GM18508 (cell line): ENCODE results near the gene RASIP1.
"Not testable (repeated sequence)": the region's sequence is repeated elsewhere in the genome, so short reads cannot be mapped to it uniquely, and the experiment has no call there.

Experiments
- ATAC-seq: cut with Tn5 transposase; IDR thresholded peaks from one replicate; pipeline ENCODE4 v1.9.1; 2021; ENCODE audit warnings: moderate number of reproducible peaks; ENCODE audit not compliant: insufficient read depth, unreplicated experiment

Gene RASIP1

DNA sequence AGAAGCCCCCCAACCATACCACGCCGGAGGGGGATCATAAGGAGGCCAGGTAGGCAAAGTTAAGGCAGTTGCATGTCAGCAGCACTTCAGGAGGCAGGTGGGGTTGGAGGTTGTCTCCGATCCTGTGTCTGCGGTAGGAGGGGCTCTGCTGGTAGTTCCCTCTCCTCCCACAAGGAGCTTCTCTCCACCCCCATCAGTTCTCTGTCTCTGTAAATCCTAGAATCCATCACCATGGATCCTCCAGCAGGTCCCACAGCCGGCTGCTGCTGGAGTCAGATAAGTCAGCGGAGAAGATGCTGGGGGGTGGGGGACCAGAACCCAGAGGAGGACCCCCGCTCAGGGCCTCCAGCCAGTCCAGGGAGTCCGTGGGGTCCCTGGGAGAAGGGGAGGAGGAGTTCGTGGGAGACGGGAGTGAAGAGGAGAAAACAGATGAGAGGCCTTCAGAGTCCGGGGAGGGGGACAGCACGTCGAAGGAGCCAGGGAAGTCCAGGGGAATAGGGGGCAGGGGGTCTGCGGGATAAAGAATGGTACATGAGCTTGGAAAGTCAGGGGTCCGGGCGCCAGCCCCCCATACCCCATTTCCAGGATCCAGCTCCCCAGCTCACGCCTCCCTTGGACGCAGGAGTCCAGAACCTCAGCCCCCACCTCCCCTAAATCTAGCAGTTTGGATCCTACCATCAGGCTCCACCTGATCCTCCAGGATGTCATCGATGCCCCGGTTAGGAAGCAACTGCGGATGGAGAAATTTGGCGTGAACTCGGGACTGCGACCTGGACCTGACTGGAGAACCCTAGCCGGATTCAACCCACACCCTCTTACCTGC is 27.2 kb downstream of the RASIP1 start:
- no peak for ATAC-seq

DNA sequence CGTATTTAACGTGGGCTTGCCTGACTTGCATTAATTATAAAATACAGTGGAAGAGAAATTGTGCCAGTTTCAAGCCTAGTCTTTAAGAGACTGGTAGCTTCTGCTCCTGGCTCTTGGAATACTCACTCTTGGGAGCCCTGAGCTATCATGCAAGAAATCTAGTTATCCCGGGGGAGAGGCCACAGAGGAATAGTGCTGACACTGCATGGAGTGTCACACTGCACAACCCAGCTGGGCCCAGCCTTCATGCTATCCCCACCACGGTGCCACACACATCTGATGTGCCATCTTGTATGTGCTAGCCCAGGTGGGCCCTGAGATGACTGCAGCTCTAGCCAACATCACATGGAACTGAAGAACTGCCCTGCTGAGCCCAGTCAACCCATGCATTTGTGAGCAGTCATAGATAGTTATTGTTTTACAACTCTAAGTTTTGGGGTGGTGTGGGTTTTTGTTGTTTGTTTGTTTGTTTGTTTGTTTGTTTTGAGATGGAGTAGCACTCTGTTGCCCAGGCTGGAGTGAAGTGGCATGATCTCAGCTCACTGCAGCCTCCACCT is 29.2 kb downstream of the RASIP1 start:
- no peak for ATAC-seq

DNA sequence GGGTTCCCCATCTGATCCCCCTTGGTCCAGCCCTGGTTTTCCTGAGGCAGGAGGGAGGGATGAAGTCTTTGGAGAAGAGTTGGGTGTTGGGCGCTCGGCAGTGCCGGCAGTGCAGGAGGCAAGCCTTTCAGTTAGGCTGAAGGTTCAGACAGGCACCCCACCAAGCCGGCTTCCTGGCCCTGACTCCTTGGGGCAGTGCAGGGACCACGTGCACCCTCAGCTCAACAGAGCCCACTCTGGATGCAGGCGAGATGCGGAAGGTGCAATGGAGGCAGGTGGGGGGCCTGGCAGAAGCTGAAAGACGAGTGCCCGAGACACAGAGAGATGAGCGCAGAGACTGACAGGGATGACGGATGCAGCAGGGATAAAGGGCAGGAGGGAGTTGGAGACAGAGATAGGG is 31.9 kb downstream of the RASIP1 start:
- ATAC-seq, result no peak

DNA sequence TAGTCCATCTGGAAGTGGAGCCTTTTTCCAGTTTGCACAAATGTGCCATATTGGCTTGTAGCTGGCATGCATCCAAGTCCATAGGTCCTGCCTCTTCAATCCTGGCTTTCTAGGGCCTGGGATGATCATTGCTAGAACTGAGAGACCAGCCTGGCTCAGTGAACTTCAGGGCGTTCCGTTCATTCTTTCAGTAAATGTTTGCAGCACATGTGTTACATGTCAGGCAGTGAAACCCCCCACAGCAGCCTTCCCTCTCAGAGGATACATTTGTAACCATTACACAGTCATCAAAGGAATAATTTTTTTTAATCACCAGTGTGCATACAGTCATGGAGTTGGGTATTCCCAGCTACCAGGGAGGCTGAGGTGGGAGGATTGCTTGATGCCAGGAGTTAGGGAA is 35.0 kb downstream of the RASIP1 start:
- no peak for ATAC-seq

DNA sequence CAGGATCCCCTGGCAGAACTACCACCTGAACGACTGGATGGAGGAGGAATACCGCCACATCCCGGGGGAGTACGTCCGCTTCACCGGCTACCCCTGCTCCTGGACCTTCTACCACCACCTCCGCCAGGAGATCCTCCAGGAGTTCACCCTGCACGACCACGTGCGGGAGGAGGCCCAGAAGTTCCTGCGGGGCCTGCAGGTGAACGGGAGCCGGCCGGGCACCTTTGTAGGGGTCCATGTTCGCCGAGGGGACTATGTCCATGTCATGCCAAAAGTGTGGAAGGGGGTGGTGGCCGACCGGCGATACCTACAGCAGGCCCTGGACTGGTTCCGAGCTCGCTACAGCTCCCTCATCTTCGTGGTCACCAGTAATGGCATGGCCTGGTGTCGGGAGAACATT is 37.1 kb downstream of the RASIP1 start:
- ATAC-seq, result no peak

DNA sequence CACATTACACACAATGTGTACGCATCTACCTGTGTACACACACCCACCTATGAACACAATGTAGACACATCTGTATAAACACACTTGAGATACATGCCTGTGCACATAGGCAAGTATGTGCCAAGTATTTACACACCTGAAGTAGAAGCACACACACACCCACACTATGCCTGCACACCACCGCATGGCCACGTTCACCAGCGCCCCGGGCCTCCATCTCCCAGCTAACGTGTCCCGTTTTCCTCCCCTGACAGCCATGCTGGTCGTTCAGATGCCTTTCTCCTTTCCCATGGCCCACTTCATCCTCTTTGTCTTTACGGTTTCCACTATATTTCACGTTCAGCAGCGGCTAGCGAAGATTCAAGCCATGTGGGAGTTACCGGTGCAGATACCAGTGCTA is 37.7 kb downstream of the RASIP1 start:
- no peak for ATAC-seq

DNA sequence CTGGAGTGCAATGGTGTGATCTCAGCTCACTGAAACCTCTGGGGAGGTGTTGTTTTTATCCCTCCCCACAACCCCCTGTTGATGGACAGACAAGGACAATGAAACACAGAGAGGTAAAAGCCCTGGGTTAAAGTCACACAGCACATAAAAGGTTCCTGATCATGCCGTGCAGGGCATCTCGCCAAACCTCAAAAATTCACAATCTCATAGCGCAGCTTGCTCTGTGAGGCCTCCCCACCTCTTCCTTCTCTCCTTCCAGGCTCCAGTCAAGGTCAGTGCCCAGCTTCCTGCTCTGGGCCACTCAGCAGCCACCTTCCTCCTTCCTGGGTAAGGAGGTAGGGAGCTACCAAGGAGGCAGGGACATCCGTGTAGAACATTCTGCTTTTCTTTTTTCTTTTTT is 42.4 kb downstream of the RASIP1 start:
- ATAC-seq, result no peak

DNA sequence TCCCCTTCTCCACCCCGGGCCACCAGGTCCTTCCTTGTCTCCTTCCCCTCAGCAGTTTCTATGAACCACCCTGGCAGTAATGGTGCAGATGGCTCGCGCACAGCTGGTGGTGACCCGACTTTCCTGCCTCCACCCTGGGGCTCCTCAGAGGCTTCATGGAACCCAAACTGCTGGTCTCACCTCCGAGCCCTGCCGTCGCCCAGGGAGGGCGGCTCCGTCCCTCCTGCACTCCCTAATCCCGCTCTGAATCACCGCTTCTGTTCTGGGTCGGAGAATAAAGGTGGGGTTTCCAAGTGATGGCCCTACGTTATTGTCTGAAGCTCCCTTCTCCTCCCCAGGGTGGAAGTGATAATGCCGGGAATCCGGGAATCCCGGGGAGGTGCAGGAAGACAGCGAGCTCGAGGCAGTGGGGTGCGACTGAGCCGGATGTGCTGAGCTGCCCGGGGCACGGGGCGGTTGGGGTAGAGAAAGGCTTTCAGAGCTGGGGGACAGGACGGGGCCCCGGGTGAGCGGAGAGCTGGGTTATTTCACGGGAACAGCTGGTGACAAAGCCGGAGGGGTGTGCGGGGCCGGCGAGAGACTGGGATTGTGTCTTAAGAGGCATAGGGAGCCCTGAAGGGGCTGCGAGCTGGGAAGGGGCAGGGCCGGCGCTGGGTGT is 43.9 kb downstream of the RASIP1 start:
- ATAC-seq, result no peak

DNA sequence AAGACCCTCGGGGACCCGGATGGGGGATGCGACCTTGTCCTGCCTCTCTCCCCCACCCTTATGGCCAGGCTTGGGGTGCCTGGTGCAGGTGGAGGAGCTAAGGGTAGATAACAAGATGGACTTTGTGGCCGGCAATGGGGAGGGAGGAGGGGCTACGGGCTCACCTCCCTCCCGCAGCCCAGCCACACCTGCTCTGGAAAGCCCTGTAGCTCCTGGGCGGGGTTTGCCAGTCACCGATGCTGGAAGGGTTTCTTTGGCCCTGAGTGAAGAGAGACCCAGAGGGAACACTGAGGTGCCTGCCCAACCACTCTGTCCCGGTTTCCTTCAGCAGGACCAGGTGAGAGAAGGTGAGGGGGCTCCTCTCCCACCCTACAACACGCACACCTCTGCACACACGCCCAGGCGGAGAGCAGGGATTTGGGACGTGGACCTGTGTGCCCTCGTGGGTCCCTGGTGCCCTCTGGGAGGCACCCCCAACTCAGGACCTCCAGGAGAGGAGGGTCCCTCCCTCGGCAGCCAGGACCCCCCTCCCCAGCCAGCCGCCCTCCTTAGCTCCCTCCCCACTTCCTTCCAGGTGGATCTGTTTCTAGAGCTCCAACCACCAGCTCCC is 44.6 kb downstream of the RASIP1 start, which contains the start of gene FUT2:
Gene FUT2, plus strand, starts transcription at position 229 of the 610 bp plus-strand sequence. CDS start 6,986 bp downstream, outside the sequence.
- no peak for ATAC-seq

DNA sequence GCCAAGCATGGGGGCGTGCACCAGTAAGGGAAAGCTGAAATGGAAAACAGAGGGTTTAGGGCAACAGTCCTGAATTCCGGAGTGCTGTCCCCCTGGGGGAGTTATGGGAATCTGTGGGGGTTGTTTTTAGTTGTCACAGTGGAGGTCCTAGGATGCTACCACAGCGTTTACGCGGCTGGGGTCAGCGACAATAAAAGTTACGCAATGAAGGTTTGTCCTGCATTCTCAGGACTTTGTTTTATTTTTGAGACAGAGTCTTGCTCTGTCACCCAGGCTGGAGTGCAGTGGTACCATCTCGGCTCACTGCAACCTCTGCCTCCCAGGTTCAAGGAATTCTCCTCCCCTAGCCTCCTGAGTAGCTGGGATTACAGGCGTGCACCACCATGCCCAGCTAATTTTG is 46.8 kb downstream of the RASIP1 start:
- not testable (repeated sequence) for ATAC-seq

DNA sequence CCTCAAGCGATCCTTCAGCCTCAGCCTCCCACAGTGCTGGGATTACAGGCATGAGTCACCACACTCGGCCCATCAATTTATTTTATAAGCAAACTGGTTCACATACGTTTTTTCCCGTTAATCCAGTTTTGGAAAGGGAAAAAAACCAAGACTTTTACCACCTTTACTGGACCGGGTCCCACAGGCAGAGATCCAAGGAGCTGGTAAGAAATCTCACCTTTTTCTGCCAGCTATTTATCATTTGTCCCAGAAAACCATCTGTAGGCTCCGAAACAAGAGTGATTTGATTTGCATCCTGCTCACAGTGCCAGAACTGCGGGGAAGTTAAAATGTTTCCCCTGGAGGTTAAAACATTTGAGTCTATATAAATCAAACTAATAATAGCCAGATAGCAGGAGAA is 51.0 kb downstream of the RASIP1 start:
- ATAC-seq, result no peak

DNA sequence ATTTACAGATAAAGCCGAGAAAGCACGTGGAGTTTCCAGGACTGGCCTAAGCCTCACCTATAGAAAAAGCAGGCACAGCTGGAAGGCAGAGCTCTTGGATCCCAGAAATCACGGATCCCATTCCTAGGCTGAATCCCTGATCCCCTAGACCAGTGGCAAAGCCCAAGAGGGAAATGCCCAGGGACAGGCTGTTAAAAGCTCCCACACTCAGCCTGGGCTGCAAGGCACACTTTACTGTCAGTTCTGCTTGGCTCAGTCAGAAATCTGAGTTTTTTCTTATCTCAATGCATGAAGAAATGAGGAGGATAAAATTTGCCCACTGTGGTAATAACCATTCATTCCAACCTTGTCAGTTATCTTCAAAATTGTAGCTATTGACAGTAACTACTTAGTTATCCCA is 52.6 kb downstream of the RASIP1 start:
- ATAC-seq, result no peak

DNA sequence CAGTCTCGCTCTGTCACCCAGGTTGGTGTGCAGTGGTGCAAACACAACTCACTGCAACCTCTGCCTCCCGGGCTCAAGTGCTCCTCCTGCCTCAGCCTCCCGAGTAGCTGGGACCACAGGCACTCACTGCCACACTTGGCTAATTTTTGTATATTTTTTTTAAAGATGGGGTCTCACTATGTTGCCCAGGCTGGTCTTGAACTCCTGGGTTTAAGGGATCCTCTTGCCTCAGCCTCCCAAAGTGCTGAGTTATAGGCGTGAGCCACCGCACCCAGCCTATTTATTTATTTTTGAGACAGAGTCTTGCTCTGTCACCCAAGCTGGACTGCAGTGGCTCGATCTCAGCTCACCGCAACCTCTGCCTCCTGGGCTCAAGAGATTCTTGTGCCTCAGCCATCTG is 53.8 kb downstream of the RASIP1 start:
- ATAC-seq, result not testable (repeated sequence)

DNA sequence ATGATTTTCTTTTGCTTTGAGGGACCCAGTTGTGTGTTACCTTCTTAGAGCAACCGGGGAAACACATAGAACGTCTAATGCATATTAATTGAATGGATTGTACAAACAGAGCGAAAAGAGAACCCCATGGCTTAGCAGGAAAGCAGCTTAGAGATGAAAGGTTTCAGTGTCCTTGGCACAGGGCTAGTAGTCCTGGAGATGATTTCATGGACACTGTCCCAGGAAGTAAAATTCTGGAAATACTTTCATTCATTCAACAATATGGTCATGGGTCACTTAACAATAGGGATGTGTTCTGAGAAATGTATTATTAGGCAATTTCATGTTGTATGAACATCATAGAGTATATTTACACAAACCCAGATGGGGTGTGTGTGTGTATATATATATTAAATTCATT is 54.3 kb downstream of the RASIP1 start:
- ATAC-seq, result no peak

DNA sequence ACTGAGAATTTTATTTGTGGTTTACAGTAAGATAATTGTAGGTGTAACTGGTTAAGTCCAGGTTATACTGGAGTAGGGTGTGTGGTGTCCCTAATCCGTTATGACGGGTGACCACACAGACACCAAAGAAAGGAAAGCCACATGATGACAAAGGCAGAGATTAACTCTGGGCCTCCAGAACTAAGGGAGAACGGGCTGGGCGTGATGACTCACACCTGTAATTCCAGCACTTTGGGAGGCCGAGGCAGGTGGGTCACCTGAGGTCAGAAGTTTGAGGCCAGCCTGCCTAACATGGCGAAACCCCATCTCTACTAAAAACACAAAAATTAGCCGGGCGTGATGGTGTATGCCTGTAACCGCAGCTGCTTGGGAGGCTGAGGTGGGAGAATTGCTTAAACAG is 54.8 kb downstream of the RASIP1 start:
- no peak for ATAC-seq

DNA sequence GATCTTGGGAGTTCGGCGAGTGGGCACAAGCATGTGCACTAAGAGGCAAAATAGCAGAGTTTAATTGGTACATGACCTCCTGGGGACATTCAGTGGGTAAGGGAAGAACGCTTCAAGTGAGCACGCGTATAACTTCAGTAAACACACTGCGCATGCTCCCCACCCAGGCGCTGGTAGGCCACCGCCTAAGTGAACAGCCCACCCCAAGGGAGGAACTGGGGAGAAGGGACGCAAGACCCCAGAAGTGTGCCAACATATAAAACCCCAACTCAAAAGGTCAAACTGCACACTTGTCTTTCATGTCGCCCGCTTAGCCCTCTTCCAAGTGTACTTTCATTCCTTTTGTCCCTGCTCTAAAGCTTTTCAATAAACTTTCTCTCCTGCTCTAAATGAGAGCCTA is 57.1 kb downstream of the RASIP1 start:
- ATAC-seq, result no peak

DNA sequence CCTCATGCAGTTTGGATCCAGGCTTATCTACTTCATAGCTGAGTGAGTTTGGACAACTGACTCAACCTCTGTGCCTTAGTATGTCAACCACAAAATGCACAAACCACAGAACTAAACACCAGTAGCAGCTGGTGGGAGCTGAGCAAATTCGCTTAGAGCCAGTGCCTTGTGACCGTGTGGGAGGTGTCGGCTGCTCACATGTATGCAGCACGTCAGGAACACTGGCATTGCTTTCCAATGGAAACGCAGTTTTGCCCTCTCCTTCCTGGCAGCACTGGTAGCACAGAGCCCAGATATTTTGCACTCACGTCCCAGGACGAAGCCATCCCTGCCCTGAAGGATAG is 59.3 kb downstream of the RASIP1 start:
- ATAC-seq, result no peak

DNA sequence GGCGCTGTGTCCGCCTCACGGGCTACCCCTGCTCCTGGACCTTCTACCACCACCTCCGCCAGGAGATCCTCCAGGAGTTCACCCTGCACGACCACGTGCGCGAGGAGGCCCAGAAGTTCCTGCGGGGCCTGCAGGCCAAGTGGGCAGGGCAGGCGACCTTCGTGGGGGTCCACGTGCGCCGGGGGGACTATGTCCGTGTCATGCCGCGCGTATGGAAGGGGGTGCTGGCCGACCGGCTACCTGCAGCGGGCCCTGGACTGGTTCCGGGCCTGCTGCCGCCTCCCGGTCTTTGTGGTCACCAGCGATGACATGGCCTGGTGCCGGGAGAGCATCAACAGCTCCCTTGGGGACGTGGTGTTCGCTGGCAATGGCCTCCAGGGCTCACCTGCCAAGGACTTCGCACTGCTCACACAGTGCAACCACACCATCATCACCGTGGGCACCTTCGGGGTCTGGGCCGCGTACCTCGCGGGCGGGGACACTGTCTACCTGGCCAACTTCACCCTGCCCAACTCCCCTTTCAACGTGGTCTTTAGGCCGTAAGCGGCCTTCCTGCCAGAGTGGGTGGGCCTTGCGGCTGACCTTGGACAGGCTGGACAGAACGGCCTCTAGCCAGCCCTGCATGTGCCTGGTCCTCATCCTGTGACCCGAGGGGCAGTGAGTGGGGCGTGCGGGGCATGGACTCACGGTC is 59.8 kb downstream of the RASIP1 start:
- ATAC-seq, result no peak

DNA sequence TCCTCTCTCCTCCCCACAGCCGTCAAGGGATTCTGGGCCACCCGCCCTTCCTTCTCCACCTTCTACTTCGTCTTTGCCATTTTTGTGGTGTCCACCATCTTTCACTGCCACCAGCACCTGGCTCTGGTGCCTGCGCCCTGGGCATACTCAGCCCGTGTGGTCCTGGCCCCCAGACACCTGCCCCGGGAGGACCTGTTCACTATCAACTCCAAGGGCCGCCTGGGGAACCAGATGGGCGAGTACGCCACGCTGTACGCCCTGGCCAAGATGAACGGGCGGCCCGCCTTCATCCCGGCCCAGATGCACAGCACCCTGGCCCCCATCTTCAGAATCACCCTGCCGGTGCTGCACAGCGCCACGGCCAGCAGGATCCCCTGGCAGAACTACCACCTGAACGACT is 60.4 kb downstream of the RASIP1 start:
- not testable (repeated sequence) for ATAC-seq

DNA sequence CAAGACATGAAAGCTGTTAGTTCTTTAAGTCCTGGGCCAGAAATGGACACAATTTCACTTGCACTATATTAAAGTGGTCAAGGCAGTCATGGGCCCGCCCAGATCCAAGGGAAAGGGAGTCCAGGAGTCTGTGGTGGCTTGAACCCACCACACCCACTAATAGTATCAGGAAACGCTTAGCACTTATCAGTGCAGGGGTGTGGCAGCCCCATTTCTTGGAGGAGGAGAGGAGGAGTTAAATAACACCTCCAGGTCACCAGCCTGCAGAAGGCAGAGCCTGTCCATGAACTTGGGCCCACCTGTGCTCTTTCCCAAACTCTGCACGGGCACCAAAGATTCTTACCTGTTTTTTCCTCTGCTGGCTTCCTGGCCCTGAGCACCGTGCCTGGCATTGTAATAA is 62.2 kb downstream of the RASIP1 start:
- no peak for ATAC-seq

DNA sequence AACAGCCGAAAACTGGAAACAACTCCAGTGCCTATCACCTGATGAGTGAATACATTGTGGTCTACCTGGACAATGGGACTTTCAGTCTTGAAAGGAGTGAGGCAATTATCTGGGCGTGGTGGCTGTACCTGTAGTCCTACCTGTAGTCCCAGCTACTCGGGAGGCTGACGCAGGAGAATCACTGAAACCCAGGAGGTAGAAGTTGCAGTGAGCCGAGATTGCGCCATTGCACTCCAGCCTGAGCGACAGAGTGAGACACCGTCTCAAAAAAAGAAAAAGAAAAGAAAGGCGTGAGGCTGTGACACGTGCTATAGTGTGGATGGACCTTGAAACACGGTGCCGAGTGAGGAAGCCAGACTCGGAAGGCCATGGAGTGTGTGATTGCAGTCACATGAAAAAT is 63.5 kb downstream of the RASIP1 start:
- no peak for ATAC-seq
